ENCODE results near the gene PLTP. TPM values are rescaled to one million over a fixed set of nuclear protein-coding genes. Genes with fewer than 3 reads are reported as not detected.
A peak's percentile ranks its signal among the peaks of the same experiment; 100 is the strongest.

PLTP gene
- total and polyA plus RNA-seq, 2 of the 13 experiments (the other 11 are each of a cell fraction or from before 2014, with no cell fraction given): 16.9 to 28.6 TPM

DNA sequence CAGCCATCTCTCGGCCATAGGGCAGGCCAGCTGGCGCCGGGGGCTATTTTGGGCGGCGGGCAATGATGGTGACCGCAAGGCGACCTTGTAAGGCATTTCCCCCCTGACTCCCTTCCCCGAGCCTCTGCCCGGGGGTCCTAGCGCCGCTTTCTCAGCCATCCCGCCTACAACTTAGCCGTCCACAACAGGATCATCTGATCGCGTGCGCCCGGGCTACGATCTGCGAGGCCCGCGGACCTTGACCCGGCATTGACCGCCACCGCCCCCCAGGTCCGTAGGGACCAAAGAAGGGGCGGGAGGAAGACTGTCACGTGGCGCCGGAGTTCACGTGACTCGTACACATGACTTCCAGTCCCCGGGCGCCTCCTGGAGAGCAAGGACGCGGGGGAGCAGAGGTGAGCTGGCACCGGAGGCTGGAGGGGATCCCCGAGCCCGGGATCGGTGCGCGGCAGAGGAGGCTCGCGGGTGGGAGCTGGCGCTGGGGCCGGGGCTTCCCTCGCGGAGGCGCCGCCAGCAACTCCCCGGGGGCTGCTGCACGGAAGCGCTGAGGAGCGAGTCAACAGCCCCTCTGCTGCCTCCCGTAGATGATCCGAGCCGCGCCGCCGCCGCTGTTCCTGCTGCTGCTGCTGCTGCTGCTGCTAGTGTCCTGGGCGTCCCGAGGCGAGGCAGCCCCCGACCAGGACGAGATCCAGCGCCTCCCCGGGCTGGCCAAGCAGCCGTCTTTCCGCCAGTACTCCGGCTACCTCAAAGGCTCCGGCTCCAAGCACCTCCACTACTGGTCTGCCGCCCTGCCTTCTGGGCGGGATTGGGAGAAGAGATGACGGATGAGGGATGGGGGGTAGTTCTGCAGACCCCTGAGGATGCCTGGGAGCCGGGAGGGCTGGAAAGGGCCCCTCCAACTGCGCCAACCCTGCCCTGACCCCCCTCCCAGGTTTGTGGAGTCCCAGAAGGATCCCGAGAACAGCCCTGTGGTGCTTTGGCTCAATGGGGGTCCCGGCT, 20.7 kb downstream of the PLTP start, which contains the start of the genes CTSA and NEURL2 (continued):
- TF ChIP-seq ZNF589 (CRISPR knock-in tag; conservative IDR thresholded peaks at IDR 0.05) (peak; percentile 99), TGIF2 (CRISPR knock-in tag; IDR thresholded peaks at IDR 0.05) (peak; percentile 99), ZBTB7A (CRISPR knock-in tag; IDR thresholded peaks at IDR 0.05) (peak; percentile 92), ZNF713 (CRISPR knock-in tag; IDR thresholded peaks at IDR 0.05) (no peak; the same call in 1 of the 2 replicates), ZNF678 (CRISPR knock-in tag; IDR thresholded peaks at IDR 0.05) (peak; percentile 80; the same call in 1 of the 2 replicates), KLF9 (CRISPR knock-in tag; IDR thresholded peaks at IDR 0.05; ENCODE audit: low read depth) (peak; percentile 96), ZKSCAN8 (CRISPR knock-in tag; IDR thresholded peaks at IDR 0.05; ENCODE audit: borderline replicate concordance) (peak; percentile 98), ZNF878 (CRISPR knock-in tag; IDR thresholded peaks at IDR 0.05) (peak; percentile 100), ZC3H4 (CRISPR knock-in tag; IDR thresholded peaks at IDR 0.05; ENCODE audit: borderline replicate concordance) (peak; percentile 75; the same call in 1 of the 2 replicates), ZNF552 (CRISPR knock-in tag; IDR thresholded peaks at IDR 0.05; ENCODE audit: borderline replicate concordance) (peak; percentile 99), MAFF (IDR thresholded peaks at IDR 0.05; ENCODE audit: low read depth, low read length) (peak; percentile 33; the same call in 1 of the 2 replicates), JARID2 (CRISPR knock-in tag; IDR thresholded peaks at IDR 0.05; ENCODE audit: insufficient replicate concordance) (no peak), SMAD9 (CRISPR knock-in tag; IDR thresholded peaks at IDR 0.05) (peak; percentile 98), NR2C2 (CRISPR knock-in tag; IDR thresholded peaks at IDR 0.05; ENCODE audit: borderline replicate concordance) (peak; percentile 97), CEBPG (CRISPR knock-in tag; IDR thresholded peaks at IDR 0.05) (peak; percentile 76), EED (CRISPR knock-in tag; IDR thresholded peaks at IDR 0.05) (peak; percentile 96), RARG (CRISPR knock-in tag; IDR thresholded peaks at IDR 0.05; ENCODE audit: low read depth) (peak; percentile 99), SMARCC2 (IDR thresholded peaks at IDR 0.05) (no peak), ZNF703 (CRISPR knock-in tag; IDR thresholded peaks at IDR 0.05; ENCODE audit: borderline replicate concordance) (peak; percentile 93), ZFP82 (CRISPR knock-in tag; IDR thresholded peaks at IDR 0.05; ENCODE audit: borderline replicate concordance) (no peak), KDM2A (CRISPR knock-in tag; IDR thresholded peaks at IDR 0.05; ENCODE audit: borderline replicate concordance, low read depth) (peak; percentile 100), ADNP (CRISPR knock-in tag; IDR thresholded peaks at IDR 0.05) (peak; percentile 47; the same call in 1 of the 2 replicates)
- TF ChIP-seq, protein P1, sequence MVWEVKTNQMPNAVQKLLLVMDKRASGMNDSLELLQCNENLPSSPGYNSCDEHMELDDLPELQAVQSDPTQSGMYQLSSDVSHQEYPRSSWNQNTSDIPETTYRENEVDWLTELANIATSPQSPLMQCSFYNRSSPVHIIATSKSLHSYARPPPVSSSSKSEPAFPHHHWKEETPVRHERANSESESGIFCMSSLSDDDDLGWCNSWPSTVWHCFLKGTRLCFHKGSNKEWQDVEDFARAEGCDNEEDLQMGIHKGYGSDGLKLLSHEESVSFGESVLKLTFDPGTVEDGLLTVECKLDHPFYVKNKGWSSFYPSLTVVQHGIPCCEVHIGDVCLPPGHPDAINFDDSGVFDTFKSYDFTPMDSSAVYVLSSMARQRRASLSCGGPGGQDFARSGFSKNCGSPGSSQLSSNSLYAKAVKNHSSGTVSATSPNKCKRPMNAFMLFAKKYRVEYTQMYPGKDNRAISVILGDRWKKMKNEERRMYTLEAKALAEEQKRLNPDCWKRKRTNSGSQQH (CRISPR knock-in tag; IDR thresholded peaks at IDR 0.05; ENCODE audit: low read depth): peak; percentile 99
- TF ChIP-seq, protein P2, sequence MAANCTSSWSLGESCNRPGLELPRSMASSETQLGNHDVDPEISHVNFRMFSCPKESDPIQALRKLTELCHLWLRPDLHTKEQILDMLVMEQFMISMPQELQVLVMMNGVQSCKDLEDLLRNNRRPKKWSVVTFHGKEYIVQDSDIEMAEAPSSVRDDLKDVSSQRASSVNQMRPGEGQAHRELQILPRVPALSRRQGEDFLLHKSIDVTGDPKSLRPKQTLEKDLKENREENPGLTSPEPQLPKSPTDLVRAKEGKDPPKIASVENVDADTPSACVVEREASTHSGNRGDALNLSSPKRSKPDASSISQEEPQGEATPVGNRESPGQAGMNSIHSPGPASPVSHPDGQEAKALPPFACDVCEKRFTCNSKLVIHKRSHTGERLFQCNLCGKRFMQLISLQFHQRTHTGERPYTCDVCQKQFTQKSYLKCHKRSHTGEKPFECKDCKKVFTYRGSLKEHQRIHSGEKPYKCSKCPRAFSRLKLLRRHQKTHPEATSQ (CRISPR knock-in tag; IDR thresholded peaks at IDR 0.05; ENCODE audit: borderline replicate concordance): peak; percentile 100
- TF ChIP-seq, protein P3, sequence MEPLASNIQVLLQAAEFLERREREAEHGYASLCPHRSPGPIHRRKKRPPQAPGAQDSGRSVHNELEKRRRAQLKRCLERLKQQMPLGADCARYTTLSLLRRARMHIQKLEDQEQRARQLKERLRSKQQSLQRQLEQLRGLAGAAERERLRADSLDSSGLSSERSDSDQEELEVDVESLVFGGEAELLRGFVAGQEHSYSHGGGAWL (CRISPR knock-in tag; IDR thresholded peaks at IDR 0.05): peak; percentile 98
- TF ChIP-seq, protein P4, sequence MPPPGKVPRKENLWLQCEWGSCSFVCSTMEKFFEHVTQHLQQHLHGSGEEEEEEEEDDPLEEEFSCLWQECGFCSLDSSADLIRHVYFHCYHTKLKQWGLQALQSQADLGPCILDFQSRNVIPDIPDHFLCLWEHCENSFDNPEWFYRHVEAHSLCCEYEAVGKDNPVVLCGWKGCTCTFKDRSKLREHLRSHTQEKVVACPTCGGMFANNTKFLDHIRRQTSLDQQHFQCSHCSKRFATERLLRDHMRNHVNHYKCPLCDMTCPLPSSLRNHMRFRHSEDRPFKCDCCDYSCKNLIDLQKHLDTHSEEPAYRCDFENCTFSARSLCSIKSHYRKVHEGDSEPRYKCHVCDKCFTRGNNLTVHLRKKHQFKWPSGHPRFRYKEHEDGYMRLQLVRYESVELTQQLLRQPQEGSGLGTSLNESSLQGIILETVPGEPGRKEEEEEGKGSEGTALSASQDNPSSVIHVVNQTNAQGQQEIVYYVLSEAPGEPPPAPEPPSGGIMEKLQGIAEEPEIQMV (CRISPR knock-in tag; IDR thresholded peaks at IDR 0.05; ENCODE audit: low read depth): peak; percentile 99

All from HepG2 (cell line).